Left lung (tissue), 10 donors: ENCODE data around the gene CYTH2. TPM values are rescaled to one million over a fixed set of nuclear protein-coding genes. Genes with fewer than 3 reads are reported as not detected.

Experiments used
- ATAC-seq: fragments of 200-7000 bp; cut with Tn5 transposase; one replicate; pipeline ENCODE4 v1.9.1; 2020; ENCODE audit warnings: moderate library complexity
- DNase-seq, 4 donors: peaks; one replicate each; pipeline ENCODE4 v3.0.0-alpha.2; 2013 to 2020
- H3K27ac ChIP-seq, 2 donors: fragments of 200-600 bp; sonication (generic) in 1 of 2; one replicate each; pipeline versions ENCODE4 v1.5.0 to v1.8.0; 2020 to 2021
- H3K27me3 ChIP-seq, 2 donors: fragments of 200-600 bp; sonication (generic) in 1 of 2; one replicate each; pipeline versions ENCODE4 v1.5.0 to v1.8.0; 2020 to 2021
- H3K36me3 ChIP-seq, 2 donors: fragments of 200-600 bp; sonication (generic) in 1 of 2; one replicate each; pipeline versions ENCODE4 v1.5.0 to v1.8.0; 2020 to 2021
- H3K4me1 ChIP-seq, 2 donors: fragments of 200-600 bp; one replicate each; pipeline ENCODE4 v1.8.0; 2021
- H3K4me3 ChIP-seq, 2 donors: fragments of 200-600 bp; sonication (generic) in 1 of 2; one replicate each; pipeline versions ENCODE4 v1.5.0 to v1.8.0; 2020 to 2021; ENCODE audit warnings: mild to moderate bottlenecking in 1 of 2
- H3K9me3 ChIP-seq, 2 donors: fragments of 200-600 bp; sonication (generic) in 1 of 2; one replicate each; pipeline versions ENCODE4 v1.5.0 to v1.8.0; 2020 to 2021
- intact Hi-C, 2 donors: fragments of 100-400 bp; cut with DNase I; formaldehyde crosslinking; loops; one replicate each; pipeline versions ENCODE4 v1.11.2 to v1.14.2; 2022
- polyA plus RNA-seq, 6 donors: library from polyadenylated mRNA; unstranded; fragments of 120-200 nt; gene quantifications; one replicate each; pipeline ENCODE4 v1.2.1, GENCODE V29; 2013; ENCODE audit not compliant: insufficient read length in 6 of 6
- total RNA-seq, 2 donors: library from RNA; stranded (reverse); fragmentation: NEBNext Ultra II Directional; extraction: Animal tissue kit (Norgen Biotek cat#: 25700); gene quantifications; one replicate each; pipeline ENCODE4 v1.2.1, GENCODE V29; 2021
- TF ChIP-seq, protein P1 (sequence below), 2 donors: fragments of 200-600 bp; sonication (generic) in 1 of 2; IDR thresholded peaks; one replicate each; pipeline versions ENCODE4 v1.5.0 to v1.8.0; 2021; ENCODE audit warnings: antibody characterized with exemption in 2 of 2
- donor health status: DM: no; HTN: yes; CAD: no.
- donor health status: DM: no; HTN: no; CAD: no.

Gene CYTH2
- total and polyA plus RNA-seq, 8 donors: 49.8 to 108 (median 88.7) TPM

DNA sequence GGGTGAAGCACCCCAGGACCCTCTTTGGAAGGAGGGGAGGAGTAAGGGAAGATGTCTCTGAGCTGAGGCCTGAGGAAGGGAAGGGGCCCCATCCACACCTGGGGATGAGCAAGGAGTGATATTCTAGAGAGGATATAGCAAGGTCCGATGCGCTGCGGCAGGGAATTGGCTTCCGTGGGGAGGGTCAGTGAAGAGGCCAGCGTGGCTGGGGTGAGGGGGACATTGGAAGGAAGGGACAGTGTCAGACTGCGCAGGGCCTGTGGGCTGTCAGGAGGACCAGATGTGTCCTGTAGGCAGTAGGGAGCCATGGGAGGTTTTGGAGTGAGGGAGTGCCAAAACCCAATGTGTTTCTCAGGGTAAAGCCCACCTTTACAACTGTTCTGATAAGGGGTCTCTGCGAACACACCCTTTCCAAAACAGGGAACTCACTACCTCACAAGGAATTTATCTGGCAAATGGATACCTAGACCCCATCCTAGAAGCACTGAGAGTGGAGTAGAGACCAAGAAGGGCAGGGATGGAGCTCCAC is 38.8 kb downstream of the CYTH2 start:
- DNase-seq: no peak
- Histone ChIP-seq H3K36me3 (no peaks in the 10 kb centered on the region), H3K4me3 (no peak overlapping the region), H3K9me3 (no peaks in the 10 kb centered on the region), H3K27me3 (peaks cover 22 to 47% of the 10 kb centered on the region in 2 donors), H3K27ac (no peak overlapping the region), H3K4me1 (peaks cover 0 to 14% of the 10 kb centered on the region in 2 donors)
- intact Hi-C loops: loop anchor here in 1 of 2 donors (10.0 kb wide), 1 partner anchor 77 kb away; no protein-coding TSS in a partner anchor
- TF ChIP-seq, protein P1, sequence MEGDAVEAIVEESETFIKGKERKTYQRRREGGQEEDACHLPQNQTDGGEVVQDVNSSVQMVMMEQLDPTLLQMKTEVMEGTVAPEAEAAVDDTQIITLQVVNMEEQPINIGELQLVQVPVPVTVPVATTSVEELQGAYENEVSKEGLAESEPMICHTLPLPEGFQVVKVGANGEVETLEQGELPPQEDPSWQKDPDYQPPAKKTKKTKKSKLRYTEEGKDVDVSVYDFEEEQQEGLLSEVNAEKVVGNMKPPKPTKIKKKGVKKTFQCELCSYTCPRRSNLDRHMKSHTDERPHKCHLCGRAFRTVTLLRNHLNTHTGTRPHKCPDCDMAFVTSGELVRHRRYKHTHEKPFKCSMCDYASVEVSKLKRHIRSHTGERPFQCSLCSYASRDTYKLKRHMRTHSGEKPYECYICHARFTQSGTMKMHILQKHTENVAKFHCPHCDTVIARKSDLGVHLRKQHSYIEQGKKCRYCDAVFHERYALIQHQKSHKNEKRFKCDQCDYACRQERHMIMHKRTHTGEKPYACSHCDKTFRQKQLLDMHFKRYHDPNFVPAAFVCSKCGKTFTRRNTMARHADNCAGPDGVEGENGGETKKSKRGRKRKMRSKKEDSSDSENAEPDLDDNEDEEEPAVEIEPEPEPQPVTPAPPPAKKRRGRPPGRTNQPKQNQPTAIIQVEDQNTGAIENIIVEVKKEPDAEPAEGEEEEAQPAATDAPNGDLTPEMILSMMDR (IDR thresholded peaks at IDR 0.05): no peak
- no peak for ATAC-seq

DNA sequence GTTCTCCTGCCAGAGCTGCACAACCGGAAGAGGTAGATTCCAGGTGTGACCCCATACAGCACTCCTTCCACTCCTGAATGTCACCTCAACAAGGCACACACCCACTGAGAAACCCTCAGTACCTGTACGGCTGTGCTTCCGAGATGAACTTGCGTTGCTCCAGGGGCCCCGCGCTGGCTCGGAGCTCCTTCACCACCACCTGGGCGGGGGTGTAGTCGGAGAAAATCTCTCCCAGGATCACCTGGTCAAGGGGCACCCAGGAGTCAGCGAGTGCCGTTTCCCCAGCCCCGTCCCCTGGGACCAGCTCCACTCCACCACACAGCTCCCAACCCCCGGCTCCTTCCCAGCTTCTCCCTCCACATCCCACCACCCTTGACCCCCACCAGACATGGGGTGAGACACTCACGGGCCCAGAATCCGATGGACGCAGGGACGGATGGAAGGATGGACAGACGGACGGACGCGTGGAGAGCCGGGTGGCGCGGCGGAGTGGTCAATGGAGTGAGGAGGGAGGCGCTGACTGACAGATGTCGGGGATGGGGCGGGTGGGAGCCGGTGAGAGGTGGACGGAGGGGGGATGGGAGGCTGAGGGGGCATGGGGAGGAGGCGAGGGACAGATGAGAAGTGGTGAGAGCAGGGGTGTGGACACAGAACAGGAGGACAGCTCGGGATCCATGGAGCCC is 39.7 kb downstream of the CYTH2 start:
- no peak for DNase-seq
- H3K27ac ChIP-seq: no peak overlapping the region
- H3K27me3 ChIP-seq: peaks cover 29 to 56% of the 10 kb centered on the region in 2 donors
- TF ChIP-seq, protein P1 (IDR thresholded peaks at IDR 0.05): no peak
- no peak overlapping the region for H3K4me3 ChIP-seq
- H3K36me3 ChIP-seq: no peaks in the 10 kb centered on the region
- intact Hi-C loops: loop anchor here in 1 of 2 donors (10.0 kb wide), 1 partner anchor 76 kb away; no protein-coding TSS in a partner anchor
- no peak for ATAC-seq
- no peaks in the 10 kb centered on the region for H3K9me3 ChIP-seq
- H3K4me1 ChIP-seq: peaks cover 0 to 23% of the 10 kb centered on the region in 2 donors

DNA sequence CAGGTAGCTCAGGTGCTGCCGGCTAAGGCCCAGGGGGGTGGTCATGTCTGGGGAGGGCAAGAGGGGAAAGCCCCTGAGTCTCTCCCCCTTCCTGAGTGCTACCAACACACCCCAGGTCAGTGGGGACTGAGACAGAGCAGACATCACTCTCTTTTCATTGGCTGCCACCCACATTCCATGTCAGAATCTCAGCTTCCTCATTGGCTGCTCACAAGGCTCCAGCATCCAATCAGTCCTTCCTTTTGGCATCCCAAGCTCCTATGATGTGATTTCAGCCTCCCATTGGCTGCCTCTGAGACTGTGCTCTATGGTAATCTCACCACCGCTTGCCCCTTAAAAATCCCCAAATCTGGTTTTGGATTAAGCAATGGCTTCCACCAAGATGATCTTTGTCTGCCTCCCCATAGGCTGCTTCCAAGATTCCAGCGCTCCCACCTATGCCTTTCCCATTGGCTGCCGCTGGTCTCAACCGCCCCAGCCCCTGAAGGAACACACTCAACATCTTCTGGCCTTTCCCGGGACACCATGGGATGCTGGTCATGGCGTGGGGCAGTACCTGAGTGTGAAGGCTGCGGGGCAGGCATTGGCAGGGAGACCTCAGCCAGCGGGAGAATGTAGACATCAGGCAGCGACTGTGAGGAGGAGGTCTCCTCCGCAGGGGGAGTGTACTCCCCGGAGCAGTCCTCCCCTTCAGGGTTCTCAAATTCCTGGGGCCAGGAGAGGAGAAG is 40.5 kb downstream of the CYTH2 start:
- no peak for DNase-seq
- no peak for ATAC-seq
- Histone ChIP-seq H3K4me3 (no peak overlapping the region), H3K36me3 (no peaks in the 10 kb centered on the region), H3K27ac (no peak overlapping the region), H3K9me3 (no peaks in the 10 kb centered on the region), H3K27me3 (peaks cover 29 to 61% of the 10 kb centered on the region in 2 donors), H3K4me1 (peaks cover 0 to 23% of the 10 kb centered on the region in 2 donors)
- TF ChIP-seq, protein P1 (IDR thresholded peaks at IDR 0.05): no peak
- intact Hi-C loops: loop anchor here in 1 of 2 donors (10.0 kb wide), 1 partner anchor 75 kb away; no protein-coding TSS in a partner anchor

- H3K36me3 ChIP-seq: no peaks in the 10 kb centered on the region
- ATAC-seq: peak; percentile 77
- H3K27ac ChIP-seq: no peak overlapping the region
- TF ChIP-seq, protein P1 (IDR thresholded peaks at IDR 0.05): no peak
- peaks cover 29 to 61% of the 10 kb centered on the region in 2 donors for H3K27me3 ChIP-seq
- H3K9me3 ChIP-seq: no peaks in the 10 kb centered on the region
- no peak overlapping the region for H3K4me3 ChIP-seq
- peak in 1 of 4 donors; percentile 59 for DNase-seq
- intact Hi-C loops: no loop called here
- H3K4me1 ChIP-seq: peaks cover 0 to 23% of the 10 kb centered on the region in 2 donors
These were observed 41.5 kb downstream of the CYTH2 start for GRCh38 chr19:48510421-48511268.
